Lung microvascular endothelial cell (primary cell): ENCODE measurements around the gene KIF3C. TPM values are rescaled to one million over a fixed set of nuclear protein-coding genes. Genes with fewer than 3 reads are reported as not detected.
"Not testable (repeated sequence)": the region's sequence is repeated elsewhere in the genome, so short reads cannot be mapped to it uniquely, and the experiment has no call there.

Source experiments
- DNase-seq, 2 donors: peaks; one replicate each; pipeline versions ENCODE4 v3.0.0 to v3.0.0-alpha.2; 2010; ENCODE audit warnings: low read depth in 2 of 2
- total RNA-seq: library from RNA; depleted of rRNA; stranded (reverse); fragments of >200 nt; gene quantifications from 2 replicates; pipeline ENCODE4 v1.2.1, GENCODE V29; 2014

Gene KIF3C
- 10.5 and 15.7 TPM in 2 replicates for total RNA-seq

GRCh38 chr2:25982273-25982967 lies at the start of gene KIF3C:
Gene KIF3C, minus strand, starts transcription at chr2:25982497. Its CDS starts 580 bp downstream, at chr2:25981917.
- peak; percentile 62 to 72 for DNase-seq

- not testable (repeated sequence) for DNase-seq
These were observed 45.8 kb upstream of the KIF3C start for GRCh38 chr2:26028083-26028482.

- DNase-seq = no peak
These were observed 43.2 kb upstream of the KIF3C start for GRCh38 chr2:26025509-26025908.

DNA sequence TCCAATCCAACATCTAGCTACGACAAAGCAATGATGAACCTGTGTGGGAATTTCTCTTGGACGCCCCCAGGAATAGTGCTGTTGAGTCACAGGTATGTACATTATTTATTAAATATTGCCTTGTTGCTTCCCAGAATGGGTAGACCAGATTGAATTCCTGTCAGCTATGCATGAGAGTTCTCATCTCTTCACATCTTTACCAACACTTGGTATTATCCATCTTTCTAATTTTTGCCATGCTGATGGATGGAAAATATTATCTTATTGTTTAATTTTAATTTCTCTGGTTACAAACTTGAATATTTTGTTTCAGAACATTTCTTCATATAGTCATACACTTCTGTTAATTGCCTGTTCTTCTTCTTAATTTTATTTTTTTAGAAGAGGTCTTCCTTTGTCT lies 42.0 kb upstream of the KIF3C start:
- DNase-seq = no peak

DNA sequence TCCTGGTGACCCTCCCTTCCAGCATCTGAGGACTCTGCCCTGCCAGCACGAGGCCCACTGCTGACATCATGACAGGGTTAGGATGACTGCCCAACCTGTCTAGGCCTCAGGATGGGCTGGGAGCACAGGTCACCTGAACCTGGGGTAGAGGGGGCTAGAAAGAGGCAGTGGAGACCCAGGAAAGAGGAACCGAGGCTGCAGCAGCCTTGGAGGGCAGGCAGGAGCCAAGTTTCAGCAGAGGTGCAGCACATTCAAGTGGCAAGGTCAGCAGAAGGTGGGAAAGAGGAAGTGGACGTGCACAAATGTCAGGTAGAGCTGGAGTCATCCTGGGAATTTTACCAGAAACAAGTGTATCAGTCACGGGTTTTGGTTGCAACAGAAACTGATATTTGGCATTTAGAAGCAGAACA lies 37.9 kb upstream of the KIF3C start:
- DNase-seq = no peak

DNA sequence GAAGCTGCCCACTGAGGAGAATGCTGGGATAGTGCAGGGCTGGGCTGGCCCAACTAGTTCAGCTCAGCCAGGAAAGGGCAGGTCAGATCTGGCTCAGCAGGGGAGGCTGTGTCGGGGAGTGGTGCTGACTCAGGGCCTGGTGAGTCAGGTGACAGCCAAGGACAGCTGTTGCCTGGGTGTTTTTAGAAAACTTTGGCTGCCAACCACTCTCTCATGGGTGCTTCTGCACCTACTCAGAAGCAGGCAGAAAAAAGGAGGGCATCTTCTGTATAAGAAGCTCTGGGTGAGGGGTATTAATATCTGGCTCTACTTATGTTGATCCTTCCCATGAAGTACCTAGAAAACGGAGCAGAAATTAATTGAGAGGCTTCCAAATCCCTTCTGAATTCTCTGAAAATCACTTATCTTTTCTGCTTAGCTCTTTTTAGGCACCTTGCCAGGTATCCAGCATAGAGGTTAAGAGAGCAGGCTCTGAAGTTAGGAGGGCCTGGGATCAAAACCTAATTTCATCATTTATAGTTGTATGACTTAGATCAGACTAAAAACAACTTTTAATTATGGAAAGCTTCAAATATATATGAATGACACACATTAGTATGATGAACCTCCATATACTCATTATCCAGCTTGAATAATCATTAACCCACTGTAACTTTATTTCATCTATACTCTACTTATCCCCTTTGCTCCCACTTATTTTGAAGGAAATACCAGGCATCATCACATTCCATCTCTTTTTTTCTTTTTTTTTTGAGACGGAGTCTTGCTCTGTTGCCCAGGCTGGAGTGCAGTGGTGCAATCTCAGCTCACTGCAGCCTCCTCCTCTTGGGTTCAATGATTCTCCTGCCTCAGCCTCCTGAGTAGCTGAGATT lies 36.1 kb upstream of the KIF3C start:
- DNase-seq = peak; percentile 57 to 78

- DNase-seq = no peak
These were observed 35.3 kb upstream of the KIF3C start for GRCh38 chr2:26017464-26018183.

DNA sequence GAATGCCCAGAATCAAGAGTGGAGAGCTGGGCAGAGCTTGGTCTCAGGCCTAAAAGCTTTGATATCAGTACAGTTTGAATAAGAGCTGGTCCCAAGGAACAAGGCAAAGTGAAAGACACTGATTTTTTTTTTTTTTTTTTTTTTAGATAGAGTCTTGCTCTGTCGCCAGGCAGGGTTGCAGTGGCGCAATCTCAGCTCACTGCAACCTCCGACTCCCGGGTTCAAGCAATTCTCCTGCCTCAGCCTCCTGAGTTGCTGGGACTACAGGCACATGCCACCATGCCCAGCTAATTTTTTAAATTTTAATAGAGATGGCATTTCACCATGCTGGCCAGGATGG lies 34.4 kb upstream of the KIF3C start:
- DNase-seq = not testable (repeated sequence)

GRCh38 chr2:26016012-26016705 lies 33.9 kb upstream of the KIF3C start:
- no peak for DNase-seq

- no peak for DNase-seq
These were observed 31.4 kb upstream of the KIF3C start for GRCh38 chr2:26013668-26014067.

GRCh38 chr2:26011990-26012856 lies 29.9 kb upstream of the KIF3C start:
- DNase-seq = peak; percentile 60 to 73

GRCh38 chr2:26011609-26011989 lies 29.3 kb upstream of the KIF3C start:
- peak in 1 of 2 donors; percentile 61 for DNase-seq

DNA sequence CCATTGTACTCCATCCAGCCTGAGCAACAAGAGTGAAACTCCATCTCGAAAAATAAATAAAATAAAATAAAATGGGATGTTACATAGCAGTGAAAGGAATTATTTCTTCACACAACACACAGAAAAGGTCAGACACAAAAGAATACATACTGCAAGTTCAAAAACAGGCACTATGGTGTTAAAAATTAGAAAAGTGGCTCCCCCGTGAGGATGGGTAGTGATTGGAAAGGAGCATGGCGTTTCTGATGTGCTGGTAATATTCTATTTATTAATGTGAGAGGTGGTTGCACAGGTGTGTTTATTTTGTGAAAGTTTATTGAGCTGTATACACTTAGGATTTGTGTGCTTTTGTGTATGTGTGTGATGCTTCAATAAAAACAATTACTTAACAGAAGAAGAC lies 28.6 kb upstream of the KIF3C start:
- DNase-seq = no peak

- no peak for DNase-seq
These were observed 27.3 kb upstream of the KIF3C start for GRCh38 chr2:26009567-26009963.

DNA sequence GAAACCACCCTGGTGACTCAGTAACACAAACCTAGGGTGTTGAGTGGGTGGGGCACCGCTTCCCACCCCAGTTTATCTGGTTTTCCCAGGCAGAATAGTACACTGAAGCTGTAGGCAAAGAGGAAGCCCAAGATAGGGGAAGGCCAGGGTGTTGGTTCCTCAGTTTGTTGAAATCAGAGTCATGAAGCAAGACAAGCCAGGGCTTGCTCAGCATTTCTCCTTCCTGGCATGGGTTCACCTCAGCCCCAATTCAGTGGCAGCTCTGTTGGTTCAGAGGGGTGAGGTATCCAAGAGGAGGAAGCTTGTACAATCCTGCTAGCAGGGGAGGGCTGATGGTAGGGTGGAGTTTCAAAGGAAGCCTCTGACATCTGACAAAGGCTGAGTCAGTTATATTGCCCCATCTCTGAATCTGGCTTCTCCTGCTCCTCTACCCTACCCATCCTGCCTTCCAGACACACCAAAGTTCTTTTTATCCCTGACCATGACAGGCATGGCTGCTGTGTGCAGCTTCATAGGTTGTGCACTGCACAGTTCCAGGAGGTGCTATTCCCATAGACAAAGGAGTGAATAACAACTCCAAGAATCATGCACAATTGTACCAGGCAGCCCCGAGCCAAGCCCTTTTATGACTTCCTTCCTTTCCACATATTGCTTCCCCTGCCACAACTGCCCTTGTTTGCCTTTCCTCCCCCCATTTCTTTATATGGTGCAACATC lies 26.7 kb upstream of the KIF3C start:
- peak; percentile 40 to 49 for DNase-seq

DNA sequence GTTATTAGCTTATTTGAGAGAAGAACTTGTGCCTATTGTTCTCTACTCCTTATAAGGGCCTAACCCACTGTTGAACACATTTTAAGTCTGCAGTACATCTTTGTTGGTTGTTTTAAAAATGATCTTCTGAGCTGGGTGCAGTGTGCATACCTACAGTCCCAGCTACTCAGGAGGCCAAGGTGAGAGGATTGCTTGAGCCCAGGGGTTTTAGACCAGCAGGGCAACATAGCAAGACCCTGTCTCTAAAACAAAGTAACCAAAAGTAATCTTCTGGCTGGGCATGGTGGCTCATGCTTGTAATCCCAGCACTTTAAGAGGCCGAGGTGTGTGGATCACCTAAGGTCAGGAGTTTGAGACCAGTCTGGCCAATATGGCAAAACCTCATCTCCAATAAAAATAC lies 25.8 kb upstream of the KIF3C start:
- no peak for DNase-seq

DNA sequence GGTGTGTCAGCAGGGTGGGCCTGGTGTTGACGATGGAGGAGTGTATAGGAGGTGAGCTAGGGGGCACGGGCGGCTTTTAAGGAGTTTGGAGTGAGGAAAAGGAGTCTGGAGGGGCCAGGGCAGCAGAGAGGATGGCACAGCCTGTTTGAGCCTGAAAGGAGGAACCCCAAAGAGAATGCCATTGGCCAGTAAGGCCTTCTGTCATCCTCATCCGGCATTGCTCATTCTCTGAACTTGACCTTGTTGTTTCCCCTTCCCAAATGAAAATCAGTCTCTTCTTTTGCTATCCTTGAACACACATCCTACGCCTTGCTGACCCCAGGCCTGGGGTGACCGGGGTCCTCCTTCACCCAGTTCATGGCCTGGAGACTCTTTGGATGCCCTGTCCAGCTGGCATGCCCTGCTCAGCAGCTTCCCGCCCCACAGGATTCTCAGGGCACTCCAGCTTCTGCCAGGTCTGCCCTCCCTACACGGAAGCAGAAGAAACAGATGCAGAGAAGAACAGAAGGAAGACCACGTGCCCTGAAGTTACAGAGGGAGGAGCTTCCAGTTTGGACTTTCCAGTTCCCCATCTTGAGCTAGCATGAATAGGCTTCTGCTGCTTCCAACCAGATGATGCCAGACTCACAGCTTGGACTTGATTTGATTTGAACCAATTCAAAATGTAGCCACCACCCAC lies 20.5 kb upstream of the KIF3C start:
- peak in 1 of 2 donors; percentile 58 for DNase-seq

- DNase-seq = peak; percentile 46 to 61
These were observed 19.6 kb upstream of the KIF3C start for GRCh38 chr2:26001743-26002351.

GRCh38 chr2:26000561-26001082 lies 18.3 kb upstream of the KIF3C start:
- DNase-seq = no peak
